Tibial nerve (tissue), 4 donors: ENCODE results near the gene SNX30.

Source experiments
- CTCF ChIP-seq, 5 experiments: fragments of 200-600 bp in 3 of 5; fragments of 450-650 bp in 2 of 5; sonication (generic) in 3 of 5; IDR thresholded peaks; one replicate each; pipeline ENCODE4 v1.5.1; 2016 to 2019; ENCODE audit warnings: antibody characterized with exemption in 5 of 5, mild to moderate bottlenecking in 3 of 5, moderate library complexity in 2 of 5
- EP300 ChIP-seq, 2 donors: sonication (generic); formaldehyde crosslinking; IDR thresholded peaks; one replicate each; pipeline ENCODE4 v1.6.1; 2017; ENCODE audit warnings: antibody characterized with exemption in 2 of 2, mild to moderate bottlenecking in 1 of 2
- POLR2A ChIP-seq, 2 donors: fragments of 450-650 bp; IDR thresholded peaks; one replicate each; pipeline ENCODE4 v1.6.1; 2017; ENCODE audit warnings: antibody characterized with exemption in 2 of 2, mild to moderate bottlenecking in 2 of 2, moderate library complexity in 2 of 2

GRCh38 chr9:112854657-112855056 lies 104.1 kb downstream of the SNX30 start:
- TF ChIP-seq CTCF (IDR thresholded peaks at IDR 0.05), result no peak
- no peak for TF ChIP-seq EP300 (IDR thresholded peaks at IDR 0.05)
- TF ChIP-seq POLR2A (IDR thresholded peaks at IDR 0.05), result no peak
